GM18907 (cell line): ENCODE measurements around the gene AGRP.
"Not testable (repeated sequence)": the region's sequence is repeated elsewhere in the genome, so short reads cannot be mapped to it uniquely, and the experiment has no call there.

ENCODE experiments used
- ATAC-seq: cut with Tn5 transposase; IDR thresholded peaks from one replicate; pipeline ENCODE4 v1.9.1; 2021; ENCODE audit warnings: mild to moderate bottlenecking, moderate library complexity; ENCODE audit not compliant: unreplicated experiment

Gene AGRP

GRCh38 chr16:67504031-67505021 is 21.0 kb upstream of the AGRP start:
- peak; percentile 62 for ATAC-seq

DNA sequence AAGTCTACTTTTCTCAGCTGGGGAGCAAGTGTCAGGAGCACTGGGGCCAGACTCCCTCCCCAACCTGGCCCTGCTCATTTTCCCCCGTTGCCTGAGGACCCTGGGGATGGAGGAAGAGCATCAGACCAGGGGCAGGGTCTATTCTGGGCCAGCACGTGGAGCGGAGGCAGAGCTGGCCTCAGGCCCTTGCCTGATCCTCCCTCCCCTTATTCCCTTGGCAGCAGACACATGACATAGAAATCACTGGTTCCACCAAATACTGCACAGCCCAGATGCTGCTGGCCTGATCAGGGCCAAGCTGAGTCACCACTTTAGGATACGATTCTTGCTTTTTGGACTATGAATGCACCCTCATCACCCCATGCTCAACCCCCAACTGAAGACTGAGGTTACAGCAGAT is 15.8 kb upstream of the AGRP start:
- ATAC-seq, result no peak

- ATAC-seq, result no peak
These were observed 7.2 kb upstream of the AGRP start for GRCh38 chr16:67490335-67491096.

DNA sequence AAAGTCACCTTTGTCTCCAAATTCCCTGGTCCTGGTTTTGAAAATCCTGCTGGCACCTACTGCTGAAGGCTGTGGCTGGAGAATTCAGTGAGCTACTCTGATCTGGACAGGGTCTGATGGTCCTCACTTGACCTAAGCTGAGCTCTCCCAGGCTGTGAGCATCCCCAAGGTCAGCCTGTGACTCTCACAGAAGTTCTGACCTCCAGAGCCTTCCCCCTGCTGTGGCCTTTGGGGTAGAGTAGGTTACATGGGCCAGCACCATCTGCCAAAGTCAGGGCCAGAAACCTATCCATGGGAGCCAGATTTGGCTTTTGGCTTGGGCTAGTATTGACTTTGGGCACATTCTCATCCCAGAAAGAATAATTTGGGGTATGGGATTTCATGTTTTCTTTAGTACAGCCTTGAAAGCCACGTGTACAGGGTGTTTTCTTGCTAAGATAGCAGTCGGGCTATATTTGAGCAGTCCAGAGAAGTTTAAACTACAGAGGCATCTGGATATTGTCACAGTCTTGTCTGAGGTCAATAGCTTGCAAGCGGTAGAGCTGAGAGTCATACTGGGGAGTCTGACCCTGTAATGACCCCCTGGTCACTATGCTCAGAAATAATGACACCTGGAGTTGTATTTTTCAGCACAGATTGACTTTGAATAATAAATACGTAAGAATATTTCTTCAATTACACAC is 6.2 kb upstream of the AGRP start:
- ATAC-seq, result no peak

GRCh38 chr16:67487561-67487960 is 4.2 kb upstream of the AGRP start:
- not testable (repeated sequence) for ATAC-seq

DNA sequence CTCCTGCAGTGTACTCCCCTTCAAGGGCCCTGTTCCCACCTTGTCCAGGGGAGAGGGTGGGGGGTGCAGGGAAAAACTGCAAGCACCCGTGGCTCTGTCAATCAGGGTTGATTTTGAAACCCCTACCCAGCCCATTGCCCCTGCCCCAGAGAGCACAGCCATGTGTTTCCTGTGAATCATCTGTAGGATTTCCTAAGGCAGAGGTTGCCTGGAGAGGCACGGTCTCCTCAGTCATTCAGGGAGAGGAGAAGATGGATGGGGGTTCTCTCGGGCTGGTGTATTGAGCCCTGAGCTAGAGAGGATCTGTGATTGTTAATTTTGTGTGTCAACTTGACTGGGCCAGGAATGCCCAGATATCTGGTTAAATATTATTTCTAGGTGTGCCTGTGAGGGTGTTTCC is 3.5 kb upstream of the AGRP start:
- no peak for ATAC-seq

GRCh38 chr16:67483731-67484525 is 581 bp upstream of the AGRP start:
- no peak for ATAC-seq

DNA sequence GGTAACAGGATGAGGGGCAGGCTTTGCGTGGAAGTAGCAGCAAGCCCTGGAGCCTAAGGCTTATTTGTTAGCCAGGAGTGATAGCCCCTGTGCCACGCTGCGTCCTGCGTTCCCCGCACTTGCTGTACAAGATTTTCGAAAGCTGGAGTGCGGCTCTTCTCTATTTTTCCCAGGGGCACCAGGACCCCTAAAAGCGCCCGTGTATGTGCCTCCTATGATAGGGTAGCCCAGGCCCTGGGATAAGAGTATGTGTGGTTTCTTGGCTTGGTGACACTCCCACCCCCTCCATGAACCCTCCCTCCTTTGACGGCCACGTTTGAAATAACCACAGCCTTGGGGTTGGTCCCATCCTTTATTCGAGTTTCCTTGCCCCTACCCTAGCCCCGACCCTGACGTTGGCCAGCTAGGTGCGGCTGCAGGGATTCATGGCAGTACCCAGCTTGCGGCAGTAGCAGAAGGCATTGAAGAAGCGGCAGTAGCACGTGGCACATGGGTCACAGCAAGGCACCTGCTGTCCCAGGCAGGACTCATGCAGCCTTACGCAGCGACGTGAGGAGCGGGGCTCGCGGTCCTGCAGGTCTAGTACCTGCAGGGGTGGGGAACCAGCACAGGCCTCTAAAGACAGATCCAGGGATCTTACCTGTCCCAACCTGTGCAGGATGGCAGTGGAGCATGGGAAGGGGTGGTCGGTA is 968 bp downstream of the AGRP start:
- ATAC-seq, result no peak

DNA sequence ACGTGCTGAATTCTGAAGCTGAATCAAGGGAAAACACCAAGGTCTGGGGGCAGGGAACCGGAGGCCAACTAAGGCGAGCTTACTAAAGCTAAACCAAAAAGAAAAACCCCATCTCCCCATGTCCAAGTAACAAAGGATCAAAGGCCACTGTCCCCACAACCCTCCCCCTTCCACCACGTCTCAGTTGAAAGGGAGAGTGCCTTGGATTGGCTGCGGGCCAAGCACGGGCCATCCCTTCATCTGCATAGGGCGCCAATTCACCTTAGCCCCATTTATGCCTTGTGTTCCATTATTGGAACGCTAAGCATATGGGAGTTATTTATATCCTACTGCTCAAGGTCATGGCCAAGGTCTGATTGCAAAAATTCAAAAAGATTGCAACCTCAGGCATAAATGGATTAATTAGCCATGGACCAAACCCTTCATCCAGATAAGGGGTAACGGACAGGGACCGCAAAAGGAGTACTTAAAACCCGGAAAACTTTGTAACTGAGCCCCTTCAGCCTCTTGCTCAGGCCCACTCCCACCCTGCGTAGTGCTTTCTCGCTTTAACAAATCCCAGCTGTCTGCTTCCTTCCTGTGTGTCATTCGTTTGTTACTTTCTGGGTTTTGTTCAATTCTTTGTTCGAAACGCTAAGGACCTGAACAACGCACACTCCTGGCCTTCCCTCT is 1.6 kb downstream of the AGRP start:
- ATAC-seq, result peak; percentile 7

DNA sequence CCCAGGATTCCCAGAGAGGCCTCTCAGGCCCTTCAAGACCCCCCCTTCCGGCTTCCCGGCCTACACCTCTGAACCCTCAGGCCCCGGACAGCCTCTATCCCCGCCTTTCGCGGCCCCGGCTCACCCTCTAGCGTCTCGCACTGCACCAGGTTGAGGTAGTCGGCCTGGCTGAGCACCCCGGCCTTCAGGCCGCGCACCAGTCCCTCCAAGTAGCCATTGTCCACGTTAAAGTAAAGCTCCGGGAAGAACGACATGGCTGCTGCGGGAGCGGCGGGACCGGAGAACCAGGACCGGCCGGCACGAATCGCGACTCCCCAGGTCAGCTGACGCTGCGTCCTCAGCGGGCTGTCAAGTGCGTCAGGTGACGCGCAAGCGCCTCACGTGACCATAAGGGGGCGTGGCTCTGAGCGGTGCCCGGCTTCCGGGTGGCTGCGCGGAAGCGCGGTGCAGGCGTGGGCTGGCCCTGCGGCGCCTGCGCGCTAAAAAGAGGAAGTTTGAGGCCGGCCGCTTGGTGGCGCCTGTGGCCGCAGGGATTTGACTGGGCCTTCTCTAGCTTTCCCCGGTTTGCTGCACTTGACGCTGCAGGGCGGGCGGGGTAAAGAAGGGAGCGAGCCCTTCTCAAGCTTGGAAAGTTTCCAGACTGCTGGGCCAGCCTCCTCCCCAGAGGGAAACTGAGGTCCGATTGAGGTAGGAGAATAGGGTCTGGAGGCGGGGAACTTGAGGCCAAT is 2.4 kb downstream of the AGRP start, which contains the start of gene ATP6V0D1:
Gene ATP6V0D1 (minus strand): TSS at position 325 of the 728 bp plus-strand sequence. CDS start 71 bp downstream, at position 254.
- ATAC-seq, result peak; percentile 91

DNA sequence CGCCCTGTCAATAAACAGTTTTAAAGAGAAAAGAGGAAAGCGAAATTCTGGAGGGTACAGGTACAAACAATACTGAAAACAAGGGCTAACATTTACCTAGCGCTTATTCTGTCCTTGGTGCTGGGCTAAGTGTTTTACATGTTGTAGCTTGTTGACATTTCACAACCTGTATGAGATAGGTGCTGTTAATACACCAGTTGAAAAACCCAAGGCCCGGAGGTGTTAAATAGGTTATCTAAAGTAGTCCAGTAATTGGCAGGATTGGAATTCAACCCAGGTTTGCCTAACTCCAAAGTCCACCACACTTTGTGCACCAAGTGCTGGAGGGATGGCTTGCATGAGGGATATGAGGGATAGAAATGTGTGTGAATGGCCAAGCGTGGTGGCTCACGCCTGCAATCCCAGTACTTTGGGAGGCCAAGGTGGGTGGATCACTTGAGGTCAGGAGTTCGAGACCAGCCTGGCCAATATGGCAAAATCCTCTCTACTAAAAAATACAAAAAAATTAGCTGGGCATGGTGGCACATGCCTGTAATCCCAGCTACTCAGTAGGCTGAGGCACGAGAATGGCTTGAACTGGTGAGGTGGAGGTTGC is 5.3 kb downstream of the AGRP start:
- no peak for ATAC-seq

- no peak for ATAC-seq
These were observed 8.5 kb downstream of the AGRP start for GRCh38 chr16:67474551-67475455.

DNA sequence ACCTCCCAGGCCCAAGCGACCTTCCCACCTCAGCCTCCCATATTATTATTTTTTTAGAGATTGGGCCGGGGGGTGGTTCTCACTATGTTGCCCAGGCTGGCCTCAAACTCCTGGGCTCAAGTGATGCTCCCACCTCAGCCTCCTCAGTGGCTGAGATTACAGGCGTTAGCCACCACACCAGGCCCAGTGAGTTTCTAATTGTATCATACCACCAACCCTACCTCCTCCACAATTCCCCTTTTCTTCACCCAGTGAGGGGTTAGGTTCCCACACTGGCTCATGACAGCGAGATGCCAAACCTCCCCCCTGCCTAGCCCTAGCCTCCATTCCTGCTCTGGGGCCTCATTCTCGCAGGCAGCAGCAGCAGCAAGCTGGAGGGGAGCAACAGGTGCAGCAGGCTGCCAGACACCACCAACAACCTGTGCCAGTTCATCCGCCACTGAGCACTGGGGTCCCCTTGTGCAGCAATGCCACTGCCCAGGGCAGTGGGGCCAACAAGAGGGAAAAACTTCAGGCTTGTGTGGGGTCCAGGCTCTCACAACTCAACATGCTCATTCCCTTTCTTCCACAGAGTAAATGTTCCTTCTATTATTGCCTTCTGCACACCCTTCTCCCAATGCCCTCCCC is 11.5 kb downstream of the AGRP start:
- no peak for ATAC-seq

GRCh38 chr16:67470359-67470758 is 13.0 kb downstream of the AGRP start:
- ATAC-seq, result no peak

DNA sequence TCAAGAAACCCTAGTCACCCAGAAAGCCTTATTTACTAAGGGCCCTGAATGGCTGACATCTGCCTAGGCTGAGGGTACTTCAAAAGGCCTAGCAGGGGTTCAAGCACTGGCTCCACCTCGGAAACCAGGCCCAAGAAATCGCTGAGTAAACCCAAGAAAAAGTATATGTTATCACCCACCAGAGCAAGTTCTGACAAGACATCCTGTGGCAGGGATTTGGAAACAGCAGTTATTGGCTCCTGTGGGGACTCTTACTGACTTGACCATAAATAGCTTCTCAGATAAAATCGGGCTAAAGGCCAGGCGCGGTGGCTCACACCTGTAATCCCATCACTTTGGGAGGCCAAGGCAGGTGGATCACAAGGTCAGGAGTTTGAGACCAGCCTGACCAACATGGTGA is 14.6 kb downstream of the AGRP start:
- no peak for ATAC-seq

GRCh38 chr16:67466581-67466980 is 16.8 kb downstream of the AGRP start:
- ATAC-seq, result no peak

- ATAC-seq, result no peak
These were observed 18.8 kb downstream of the AGRP start for GRCh38 chr16:67464565-67464964.
